Head of caudate nucleus (tissue), 42 donors: ENCODE results near the gene MAP1B.

Experiments
- DNase-seq, 42 donors: peaks; one replicate each; pipeline versions ENCODE4 v3.0.0 to v3.0.0-alpha.2; 2020 to 2021; ENCODE audit warnings: mixed read lengths in 7 of 42
- intact Hi-C: fragments of 100-400 bp; cut with DNase I; formaldehyde crosslinking; loops from one replicate; pipeline ENCODE4 v1.15.0; 2022

The MAP1B gene

DNA sequence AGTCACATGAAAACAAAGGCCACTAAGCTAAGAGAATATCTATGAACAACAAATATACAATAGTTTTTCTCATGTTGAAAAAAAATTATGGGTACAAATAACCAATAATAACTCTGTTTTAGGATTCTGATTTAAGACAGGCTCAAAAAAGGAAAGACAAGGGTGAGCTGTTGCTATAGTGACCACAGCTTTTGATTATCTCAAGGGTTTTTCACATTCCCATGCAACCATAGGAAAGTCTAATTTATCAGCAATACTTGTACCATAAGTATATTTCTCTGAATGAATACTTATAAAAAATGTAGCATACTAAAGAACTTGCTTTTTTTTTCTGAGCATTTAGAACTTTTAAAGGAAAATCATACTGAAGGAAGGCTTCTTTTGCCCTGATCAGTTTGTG is 144.7 kb downstream of the MAP1B start:
- no peak for DNase-seq
- intact Hi-C loops = no loop called here

DNA sequence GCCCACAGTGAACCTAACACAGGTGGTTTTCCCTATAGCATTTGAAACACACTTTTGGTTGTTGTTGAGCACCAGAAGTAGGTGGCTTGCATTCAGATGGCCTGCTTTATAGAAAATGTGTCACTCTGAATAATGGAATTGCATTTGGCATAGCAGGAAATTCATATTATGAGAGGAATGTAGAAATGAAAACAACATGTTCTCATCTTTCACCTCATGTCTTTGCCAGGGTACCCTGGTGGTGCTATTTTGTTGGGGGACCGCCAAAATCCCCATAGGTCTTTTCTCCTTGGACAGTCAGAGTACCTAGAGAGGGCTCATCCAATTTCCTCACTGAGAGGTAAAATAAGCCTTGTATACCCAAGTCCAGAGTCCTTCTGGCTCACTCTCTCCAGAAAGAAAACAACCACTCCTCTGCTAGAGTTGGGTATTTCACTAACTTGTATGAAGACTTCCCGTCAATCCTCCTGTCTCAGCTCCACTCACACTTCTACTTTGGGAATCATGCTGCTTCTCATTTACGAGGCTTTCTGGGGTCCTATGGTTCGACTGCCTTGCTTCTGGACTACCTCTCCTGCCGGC is 145.4 kb downstream of the MAP1B start:
- no peak for DNase-seq
- intact Hi-C loops = no loop called here

DNA sequence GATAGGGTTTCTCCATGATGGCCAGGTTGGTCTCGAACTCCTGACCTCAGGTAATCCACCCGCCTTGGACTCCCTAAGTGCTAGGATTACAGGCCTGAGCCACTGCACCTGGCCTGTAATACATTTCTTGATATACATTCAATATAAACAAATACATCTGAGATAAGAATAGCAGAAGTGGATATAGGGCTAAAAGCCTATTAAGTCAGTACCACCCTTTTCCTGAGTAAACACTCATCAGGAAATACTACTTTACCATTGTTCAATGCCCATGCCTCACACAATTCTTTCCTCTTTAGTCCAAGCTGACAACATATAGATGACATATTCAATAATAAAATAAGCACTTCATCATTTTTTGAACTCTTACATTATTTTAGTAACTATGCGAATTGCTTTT is 148.0 kb downstream of the MAP1B start:
- intact Hi-C loops = no loop called here
- no peak for DNase-seq

DNA sequence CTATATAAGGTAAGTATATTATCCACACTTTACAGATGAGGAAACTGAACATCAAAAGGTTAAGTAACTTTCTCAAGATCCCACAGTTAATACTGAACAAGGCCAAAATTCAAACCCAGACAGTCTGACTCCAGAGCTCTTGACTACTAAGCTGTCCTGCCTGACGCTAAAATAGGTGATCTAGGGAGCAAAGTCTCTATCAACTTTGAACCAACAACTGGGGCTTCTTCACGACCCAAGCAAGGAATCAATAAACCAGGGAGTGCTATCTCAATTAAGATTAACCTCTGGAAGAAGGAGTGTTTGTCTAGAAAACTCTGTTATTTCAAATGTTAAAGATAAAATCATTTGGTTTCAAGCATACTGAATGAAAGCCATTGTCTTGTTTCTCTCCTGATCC is 148.4 kb downstream of the MAP1B start:
- no peak for DNase-seq
- intact Hi-C loops = no loop called here

DNA sequence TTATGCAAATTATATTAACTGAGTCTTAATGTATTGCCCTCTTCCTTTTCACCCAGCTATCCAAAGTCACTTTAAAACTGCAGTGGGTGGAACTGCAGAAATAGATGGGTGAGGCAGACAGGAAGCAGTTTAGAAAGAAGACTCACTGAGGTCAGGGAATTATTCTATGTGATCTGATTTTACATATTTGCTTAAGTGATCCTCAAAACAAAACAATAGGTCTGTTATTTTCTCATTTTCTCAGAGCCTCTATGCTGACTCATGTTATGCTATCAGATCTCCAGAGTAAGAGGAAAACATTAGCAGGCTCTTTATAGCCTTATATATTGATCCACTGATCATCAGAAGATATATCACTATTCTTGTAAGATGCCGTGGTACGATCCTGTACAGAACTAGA is 149.3 kb downstream of the MAP1B start:
- intact Hi-C loops = no loop called here
- DNase-seq = no peak
